IPS-18a (cell line): ENCODE measurements around the gene SCRN2.

Experiments used
- H3K27ac ChIP-seq: one replicate; pipeline ENCODE4 v1.5.1; 2013; ENCODE audit warnings: low read length
- H3K27me3 ChIP-seq: one replicate; pipeline ENCODE4 v1.6.1; 2013; ENCODE audit warnings: mild to moderate bottlenecking, low read length; ENCODE audit not compliant: control insufficient read depth, insufficient read depth
- H3K36me3 ChIP-seq: one replicate; pipeline ENCODE4 v1.6.1; 2013; ENCODE audit warnings: low read depth, low read length; ENCODE audit not compliant: control insufficient read depth
- H3K4me1 ChIP-seq: one replicate; pipeline ENCODE4 v1.6.1; 2013; ENCODE audit warnings: low read depth, low read length; ENCODE audit not compliant: control insufficient read depth
- H3K4me3 ChIP-seq: one replicate; pipeline ENCODE4 v1.5.1; 2013; ENCODE audit warnings: low read length
- H3K9ac ChIP-seq: one replicate; pipeline ENCODE4 v1.6.1; 2013; ENCODE audit warnings: mild to moderate bottlenecking, low read length, moderate library complexity
- H3K9me3 ChIP-seq: one replicate; pipeline ENCODE4 v1.6.1; 2013; ENCODE audit warnings: low read depth, low read length; ENCODE audit not compliant: control insufficient read depth

Gene SCRN2

GRCh38 chr17:47866941-47867340 lies 25.9 kb upstream of the SCRN2 start:
- peaks cover 20% of the 10 kb centered on the region for H3K4me1 ChIP-seq
- H3K36me3 ChIP-seq = no peaks in the 10 kb centered on the region
- no peaks in the 10 kb centered on the region for H3K9me3 ChIP-seq
- H3K9ac ChIP-seq = no peak overlapping the region
- no peak overlapping the region for H3K27ac ChIP-seq
- H3K4me3 ChIP-seq = no peak overlapping the region
- peaks cover 26% of the 10 kb centered on the region for H3K27me3 ChIP-seq

- H3K4me3 ChIP-seq = no peak overlapping the region
- peaks cover 9% of the 10 kb centered on the region for H3K4me1 ChIP-seq
- H3K27me3 ChIP-seq = peaks cover 5% of the 10 kb centered on the region
- no peaks in the 10 kb centered on the region for H3K36me3 ChIP-seq
- H3K27ac ChIP-seq = no peak overlapping the region
- H3K9me3 ChIP-seq = no peaks in the 10 kb centered on the region
- no peak overlapping the region for H3K9ac ChIP-seq
Observed at GRCh38 chr17:47864791-47865216, 23.7 kb upstream of the SCRN2 start.

GRCh38 chr17:47862621-47863440 lies 21.8 kb upstream of the SCRN2 start:
- Histone ChIP-seq H3K4me3 (no peak overlapping the region), H3K27me3 (no peaks in the 10 kb centered on the region)

GRCh38 chr17:47860386-47860785 lies 19.3 kb upstream of the SCRN2 start:
- H3K9ac ChIP-seq = no peak overlapping the region
- H3K36me3 ChIP-seq = no peaks in the 10 kb centered on the region
- no peak overlapping the region for H3K27ac ChIP-seq
- H3K4me3 ChIP-seq = no peak overlapping the region
- no peaks in the 10 kb centered on the region for H3K9me3 ChIP-seq
- peaks cover 13% of the 10 kb centered on the region for H3K27me3 ChIP-seq
- H3K4me1 ChIP-seq = no peaks in the 10 kb centered on the region

More at GRCh38 chr17:47862621-47863440, 21.8 kb upstream of the SCRN2 start:
- no peaks in the 10 kb centered on the region for H3K36me3 ChIP-seq
- no peak overlapping the region for H3K27ac ChIP-seq
- no peak overlapping the region for H3K9ac ChIP-seq
- H3K9me3 ChIP-seq = no peaks in the 10 kb centered on the region
- H3K4me1 ChIP-seq = no peaks in the 10 kb centered on the region

GRCh38 chr17:47857551-47858455 lies 16.7 kb upstream of the SCRN2 start:
- peaks cover 39% of the 10 kb centered on the region for H3K27me3 ChIP-seq

GRCh38 chr17:47856830-47857229 lies 15.8 kb upstream of the SCRN2 start:
- Histone ChIP-seq H3K9ac (no peak overlapping the region), H3K4me3 (no peak overlapping the region), H3K27ac (no peak overlapping the region), H3K36me3 (no peaks in the 10 kb centered on the region), H3K27me3 (peaks cover 49% of the 10 kb centered on the region), H3K4me1 (peaks cover 17% of the 10 kb centered on the region), H3K9me3 (no peaks in the 10 kb centered on the region)

More at GRCh38 chr17:47857551-47858455, 16.7 kb upstream of the SCRN2 start:
- Histone ChIP-seq H3K36me3 (no peaks in the 10 kb centered on the region), H3K4me1 (peaks cover 8% of the 10 kb centered on the region), H3K9ac (no peak overlapping the region), H3K27ac (no peak overlapping the region), H3K9me3 (no peaks in the 10 kb centered on the region), H3K4me3 (no peak overlapping the region)

GRCh38 chr17:47855737-47856136 lies 14.7 kb upstream of the SCRN2 start:
- no peaks in the 10 kb centered on the region for H3K9me3 ChIP-seq
- no peak overlapping the region for H3K27ac ChIP-seq
- H3K27me3 ChIP-seq = peaks cover 58% of the 10 kb centered on the region
- no peak overlapping the region for H3K9ac ChIP-seq
- H3K4me1 ChIP-seq = peaks cover 17% of the 10 kb centered on the region
- no peaks in the 10 kb centered on the region for H3K36me3 ChIP-seq
- H3K4me3 ChIP-seq = no peak overlapping the region

- peaks cover 23% of the 10 kb centered on the region for H3K4me1 ChIP-seq
- no peak overlapping the region for H3K27ac ChIP-seq
- H3K27me3 ChIP-seq = peaks cover 79% of the 10 kb centered on the region
- H3K9ac ChIP-seq = no peak overlapping the region
- H3K9me3 ChIP-seq = no peaks in the 10 kb centered on the region
- no peak overlapping the region for H3K4me3 ChIP-seq
- H3K36me3 ChIP-seq = no peaks in the 10 kb centered on the region
Observed at GRCh38 chr17:47853616-47854015, 12.5 kb upstream of the SCRN2 start.

GRCh38 chr17:47852113-47852949 lies 11.3 kb upstream of the SCRN2 start:
- Histone ChIP-seq H3K27me3 (peaks cover 92% of the 10 kb centered on the region), H3K9me3 (no peaks in the 10 kb centered on the region), H3K4me3 (peak overlapping the region; percentile 69), H3K9ac (no peak overlapping the region), H3K4me1 (peaks cover 23% of the 10 kb centered on the region), H3K36me3 (no peaks in the 10 kb centered on the region), H3K27ac (no peak overlapping the region)

- Histone ChIP-seq H3K27me3 (peaks cover 98% of the 10 kb centered on the region), H3K36me3 (no peaks in the 10 kb centered on the region), H3K4me1 (peaks cover 23% of the 10 kb centered on the region), H3K4me3 (peak overlapping the region; percentile 69), H3K27ac (no peak overlapping the region), H3K9me3 (no peaks in the 10 kb centered on the region), H3K9ac (no peak overlapping the region)
Observed at GRCh38 chr17:47851764-47852112, 10.7 kb upstream of the SCRN2 start.
